ENCODE results near the gene PCBP3.
"Not testable (repeated sequence)": the region's sequence is repeated elsewhere in the genome, so short reads cannot be mapped to it uniquely, and the experiment has no call there.

PCBP3 gene

GRCh38 chr21:45715441-45715840, 71.9 kb downstream of the PCBP3 start:
- H3K4me3 ChIP-seq (ENCODE audit: control insufficient read depth, low read depth, low read length), result no peak overlapping the region
- TF ChIP-seq, protein P1, sequence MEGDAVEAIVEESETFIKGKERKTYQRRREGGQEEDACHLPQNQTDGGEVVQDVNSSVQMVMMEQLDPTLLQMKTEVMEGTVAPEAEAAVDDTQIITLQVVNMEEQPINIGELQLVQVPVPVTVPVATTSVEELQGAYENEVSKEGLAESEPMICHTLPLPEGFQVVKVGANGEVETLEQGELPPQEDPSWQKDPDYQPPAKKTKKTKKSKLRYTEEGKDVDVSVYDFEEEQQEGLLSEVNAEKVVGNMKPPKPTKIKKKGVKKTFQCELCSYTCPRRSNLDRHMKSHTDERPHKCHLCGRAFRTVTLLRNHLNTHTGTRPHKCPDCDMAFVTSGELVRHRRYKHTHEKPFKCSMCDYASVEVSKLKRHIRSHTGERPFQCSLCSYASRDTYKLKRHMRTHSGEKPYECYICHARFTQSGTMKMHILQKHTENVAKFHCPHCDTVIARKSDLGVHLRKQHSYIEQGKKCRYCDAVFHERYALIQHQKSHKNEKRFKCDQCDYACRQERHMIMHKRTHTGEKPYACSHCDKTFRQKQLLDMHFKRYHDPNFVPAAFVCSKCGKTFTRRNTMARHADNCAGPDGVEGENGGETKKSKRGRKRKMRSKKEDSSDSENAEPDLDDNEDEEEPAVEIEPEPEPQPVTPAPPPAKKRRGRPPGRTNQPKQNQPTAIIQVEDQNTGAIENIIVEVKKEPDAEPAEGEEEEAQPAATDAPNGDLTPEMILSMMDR (conservative IDR thresholded peaks at IDR 0.05; ENCODE audit: control insufficient read depth, insufficient read depth, low read depth, low read length), result no peak
- no peak for DNase-seq (ENCODE audit: low read depth)

DNA sequence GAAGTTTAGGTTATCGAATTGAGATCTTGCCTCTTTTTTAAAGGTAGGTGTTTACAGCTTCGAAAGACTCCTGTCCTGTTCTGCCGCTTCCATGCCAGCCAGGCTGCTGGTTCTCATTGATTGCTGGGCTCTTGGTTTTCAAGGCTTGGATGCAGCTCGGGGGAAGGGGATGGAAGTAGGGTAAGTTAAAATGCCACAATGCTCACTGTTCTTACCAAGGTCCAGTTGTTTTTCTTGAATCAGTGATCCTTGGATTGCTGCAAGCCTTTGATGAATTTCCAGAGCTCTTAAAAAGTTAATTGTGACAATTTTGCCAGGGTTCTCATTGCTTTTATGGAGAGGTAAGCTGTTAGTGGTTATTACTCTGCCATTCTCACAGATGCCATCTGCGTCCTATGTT, 74.9 kb downstream of the PCBP3 start:
- no peak for DNase-seq (ENCODE audit: low read depth)
- TF ChIP-seq, protein P1 (conservative IDR thresholded peaks at IDR 0.05; ENCODE audit: control insufficient read depth, insufficient read depth, low read depth, low read length), result no peak
- H3K4me3 ChIP-seq (ENCODE audit: control insufficient read depth, low read depth, low read length), result no peak overlapping the region

DNA sequence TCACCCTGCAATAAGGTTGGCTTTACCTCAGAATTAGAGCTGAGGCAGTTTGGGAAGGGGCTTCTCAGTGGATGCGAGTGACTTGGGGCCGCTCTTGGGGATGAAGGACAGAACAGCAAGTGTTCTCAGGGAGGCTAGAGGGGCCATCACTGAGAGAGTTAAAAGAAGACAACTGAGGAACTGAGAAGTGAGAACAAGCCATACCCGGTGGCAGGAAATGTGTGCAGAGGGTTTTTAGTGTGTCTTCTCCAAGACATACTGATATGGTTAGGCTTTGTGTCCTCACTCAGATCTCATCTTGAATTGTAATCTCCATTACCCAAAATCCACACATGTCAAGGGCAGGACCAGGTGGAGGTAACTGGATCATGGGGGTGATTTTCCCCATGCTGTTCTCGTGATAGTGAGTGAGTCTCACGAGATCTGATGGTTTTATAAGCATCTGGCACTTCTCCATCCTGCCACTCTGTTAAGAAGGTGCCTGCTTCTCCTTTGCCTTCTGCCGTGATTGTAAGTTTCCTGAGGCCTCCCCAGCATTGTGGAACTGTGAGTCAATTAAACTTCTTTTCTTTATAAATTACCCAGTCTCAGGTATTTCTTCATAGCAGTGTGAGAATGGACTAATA, 75.8 kb downstream of the PCBP3 start:
- no peak for DNase-seq (ENCODE audit: low read depth)
- H3K4me3 ChIP-seq (ENCODE audit: control insufficient read depth, low read depth, low read length), result no peak overlapping the region
- TF ChIP-seq, protein P1 (conservative IDR thresholded peaks at IDR 0.05; ENCODE audit: control insufficient read depth, insufficient read depth, low read depth, low read length), result no peak

DNA sequence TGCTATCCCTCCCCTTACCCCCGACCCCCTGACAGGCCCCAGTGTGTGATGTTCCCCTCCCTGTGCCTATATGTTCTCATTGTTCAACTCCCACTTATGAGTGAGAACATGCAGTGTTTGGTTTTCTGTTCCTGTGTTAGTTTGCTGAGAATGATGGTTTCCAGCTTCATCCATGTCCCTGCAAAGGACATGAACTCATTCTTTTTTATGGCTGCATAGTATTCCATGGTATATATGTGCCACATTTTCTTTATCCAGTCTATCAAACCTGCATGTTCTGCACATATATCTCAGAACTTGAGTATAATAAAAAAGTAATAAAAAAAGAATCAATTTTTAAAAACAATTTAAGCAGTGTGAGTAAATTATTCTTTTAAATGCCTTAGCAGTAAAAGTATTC, 76.7 kb downstream of the PCBP3 start:
- H3K4me3 ChIP-seq (ENCODE audit: control insufficient read depth, low read depth, low read length); DNase-seq (ENCODE audit: low read depth): not testable (repeated sequence)

DNA sequence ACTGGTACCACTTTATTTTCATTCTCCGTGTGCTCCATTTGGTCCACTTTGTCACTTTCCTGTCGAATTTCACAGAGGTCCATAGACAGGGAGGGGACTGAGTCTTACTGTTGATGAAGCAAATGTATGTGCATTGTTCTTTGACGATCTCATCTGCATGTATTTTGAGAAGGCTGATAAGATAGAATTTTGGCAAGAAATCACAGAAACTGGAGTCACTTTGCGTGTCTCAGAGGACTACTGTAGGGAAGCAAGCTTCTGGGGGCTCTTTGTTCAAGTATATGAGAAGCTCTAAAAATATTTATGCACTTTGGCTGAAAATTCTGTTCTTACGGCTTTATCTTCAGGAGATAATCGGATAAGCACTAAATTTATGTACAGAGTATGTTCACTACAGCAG, 78.1 kb downstream of the PCBP3 start:
- TF ChIP-seq, protein P1 (conservative IDR thresholded peaks at IDR 0.05; ENCODE audit: control insufficient read depth, insufficient read depth, low read depth, low read length), result no peak
- DNase-seq (ENCODE audit: low read depth), result no peak
- H3K4me3 ChIP-seq (ENCODE audit: control insufficient read depth, low read depth, low read length), result no peak overlapping the region

DNA sequence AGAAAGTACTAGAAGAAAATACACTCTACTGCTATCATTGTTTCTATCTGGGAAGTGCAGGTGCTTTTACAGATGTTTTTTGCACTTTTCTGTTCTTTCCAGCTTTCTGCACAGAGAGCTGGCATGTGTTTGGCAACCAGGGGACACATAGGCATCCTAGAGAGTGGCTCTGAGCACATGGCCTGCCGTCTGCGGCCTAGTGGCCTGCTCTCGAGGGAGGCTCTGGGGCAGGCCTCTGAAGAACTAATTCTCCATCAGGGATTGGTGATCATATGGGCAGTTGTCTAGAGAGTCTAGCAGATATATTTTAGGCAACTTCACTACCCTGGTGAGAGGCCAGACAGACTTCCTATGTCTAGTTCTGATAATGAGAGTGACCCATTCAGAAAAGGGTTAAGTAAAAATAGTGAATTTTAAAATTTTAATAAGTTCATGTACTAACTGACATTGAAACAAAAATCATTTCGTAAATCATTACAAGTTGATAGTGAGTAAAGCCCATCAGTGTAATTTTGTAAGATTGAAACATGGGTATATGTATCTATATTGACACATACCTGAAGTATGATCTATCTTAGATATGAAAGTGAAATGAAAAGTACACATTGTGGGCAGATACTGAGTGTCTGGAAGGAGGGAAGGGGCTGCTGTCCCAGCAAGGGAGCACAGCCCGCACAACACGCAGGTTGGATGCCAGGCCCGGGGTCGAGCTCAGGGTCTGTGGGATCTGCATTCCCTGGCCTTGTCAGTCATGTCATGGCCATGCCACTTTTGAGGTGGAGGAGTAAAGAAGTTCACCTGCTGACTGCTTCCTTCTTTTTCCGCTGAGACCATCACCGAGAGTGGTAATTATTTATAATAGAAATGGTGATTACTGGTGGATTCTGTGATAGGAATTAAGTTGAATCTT, 79.8 kb downstream of the PCBP3 start:
- DNase-seq (ENCODE audit: low read depth), result no peak
- H3K4me3 ChIP-seq (ENCODE audit: control insufficient read depth, low read depth, low read length), result no peak overlapping the region
- TF ChIP-seq, protein P1 (conservative IDR thresholded peaks at IDR 0.05; ENCODE audit: control insufficient read depth, insufficient read depth, low read depth, low read length), result no peak

DNA sequence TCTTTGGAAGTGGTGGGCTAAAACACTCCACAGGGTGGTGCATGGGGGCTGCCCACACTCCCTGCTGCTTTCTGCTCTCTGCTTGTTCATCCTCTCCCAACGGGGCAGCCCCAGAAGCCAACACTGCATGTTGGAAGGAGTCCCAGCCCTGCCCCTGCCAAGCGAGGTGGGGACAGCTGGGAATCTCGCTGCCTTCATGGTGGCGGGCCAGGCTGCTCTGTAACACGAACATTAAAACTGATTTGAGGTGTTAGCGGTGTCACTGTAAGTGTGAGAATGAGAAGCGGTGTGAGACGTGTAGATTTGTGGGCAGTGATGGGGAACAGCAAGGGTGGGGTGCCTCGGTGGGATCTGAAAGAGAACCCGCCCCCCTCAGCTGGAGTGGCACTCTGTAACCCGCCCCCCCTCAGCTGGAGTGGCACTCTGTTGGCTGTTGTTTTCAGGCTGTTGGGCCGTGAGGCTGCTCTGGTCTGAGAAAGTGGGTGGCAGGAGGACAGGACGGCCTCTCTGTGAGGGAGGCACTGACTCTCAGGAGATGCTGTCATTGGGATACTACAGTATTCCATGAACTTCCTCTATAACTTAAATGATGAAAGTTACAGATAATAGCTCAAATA, 80.9 kb downstream of the PCBP3 start:
- no peak for DNase-seq (ENCODE audit: low read depth)
- TF ChIP-seq, protein P1 (conservative IDR thresholded peaks at IDR 0.05; ENCODE audit: control insufficient read depth, insufficient read depth, low read depth, low read length), result no peak
- H3K4me3 ChIP-seq (ENCODE audit: control insufficient read depth, low read depth, low read length), result no peak overlapping the region
